ENCODE data around the gene EXOSC5.
"Not testable (repeated sequence)": the region's sequence is repeated elsewhere in the genome, so short reads cannot be mapped to it uniquely, and the experiment has no call there.

Gene EXOSC5

GRCh38 chr19:41403181-41403970 is 6.2 kb upstream of the EXOSC5 start:
- no peak for DNase-seq

DNA sequence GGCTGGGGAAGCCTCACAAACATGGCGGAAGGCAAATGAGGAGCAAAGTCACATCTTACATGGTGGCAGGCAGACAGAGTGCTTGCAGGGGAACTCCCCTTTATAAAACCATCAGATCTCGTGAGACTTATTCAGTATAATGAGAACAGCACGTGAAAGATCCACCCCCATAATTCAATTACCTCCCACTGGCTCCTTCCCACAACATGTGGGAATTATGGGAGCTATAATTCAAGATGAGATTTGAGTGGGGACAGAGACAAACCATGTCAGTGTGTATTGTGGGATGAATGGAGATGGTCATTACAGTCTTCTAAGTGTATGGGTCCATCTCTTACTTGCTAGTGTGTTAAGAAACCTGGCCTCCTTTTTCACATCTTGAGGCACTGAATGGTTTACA is 4.9 kb upstream of the EXOSC5 start:
- DNase-seq: no peak

- no peak for DNase-seq
Observed at GRCh38 chr19:41401483-41401882, 4.3 kb upstream of the EXOSC5 start.

GRCh38 chr19:41399525-41399924 is 2.4 kb upstream of the EXOSC5 start:
- DNase-seq: no peak

DNA sequence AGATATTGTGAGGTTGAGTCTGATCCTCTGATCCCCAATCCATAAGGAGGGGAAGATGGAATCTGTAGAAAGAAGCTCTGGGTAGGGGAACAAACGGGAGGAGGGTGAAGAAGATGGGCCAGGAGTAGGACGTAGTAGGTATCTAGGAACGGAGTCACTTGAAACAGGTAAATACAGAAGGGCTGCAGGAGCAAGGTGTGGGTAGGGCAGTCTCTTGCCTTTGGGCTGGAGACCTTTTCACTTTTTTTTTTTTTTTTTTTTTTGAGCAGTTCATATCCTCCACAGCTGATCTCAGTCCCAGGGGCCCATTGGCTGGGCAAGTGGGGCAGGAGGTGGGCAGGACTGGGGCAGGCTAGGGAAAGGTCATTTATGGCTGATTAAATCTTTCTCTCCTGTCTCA is 1.9 kb upstream of the EXOSC5 start:
- DNase-seq: no peak

DNA sequence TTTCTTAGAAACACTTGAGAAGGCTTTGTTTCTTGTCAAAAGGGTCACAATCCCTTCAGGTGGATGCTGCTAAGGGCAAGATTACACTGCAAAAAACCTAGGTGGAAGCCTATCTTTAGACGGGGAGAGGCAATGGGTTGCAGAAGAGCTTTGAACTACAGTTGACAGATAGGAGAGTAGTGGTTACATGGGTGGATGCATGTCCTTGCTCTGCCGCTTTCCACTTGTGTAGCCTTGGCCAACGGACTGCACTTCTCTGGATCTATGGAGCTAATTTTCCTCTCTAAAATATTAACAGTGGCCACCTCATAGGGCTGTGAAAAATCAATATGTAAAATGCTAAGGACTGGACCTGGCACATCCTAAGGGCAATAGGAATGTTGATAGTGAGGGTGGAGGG is 1.4 kb upstream of the EXOSC5 start:
- no peak for DNase-seq

GRCh38 chr19:41398050-41398418 is 875 bp upstream of the EXOSC5 start:
- no peak for DNase-seq

DNA sequence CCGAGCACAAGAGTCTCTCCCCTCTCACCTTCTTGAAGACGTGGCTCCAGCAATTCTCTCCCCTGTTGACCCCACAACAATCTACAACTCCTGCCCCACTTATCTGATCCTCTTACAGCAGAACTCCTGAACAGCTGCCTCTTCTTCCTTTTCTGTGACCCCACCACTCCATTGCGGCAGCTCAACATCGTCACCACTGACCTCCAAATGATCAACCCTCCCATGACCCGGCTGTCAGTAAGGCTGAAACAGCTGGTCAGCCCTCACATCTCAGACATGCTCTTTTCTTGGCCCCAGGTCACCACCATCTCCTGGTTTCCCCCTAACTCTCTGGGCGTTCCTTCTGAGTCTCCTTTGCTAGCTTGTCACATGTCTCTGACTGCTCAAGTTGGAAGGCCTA is 1.8 kb downstream of the EXOSC5 start:
- no peak for DNase-seq

GRCh38 chr19:41392775-41393174 is 4.4 kb downstream of the EXOSC5 start:
- DNase-seq: no peak

DNA sequence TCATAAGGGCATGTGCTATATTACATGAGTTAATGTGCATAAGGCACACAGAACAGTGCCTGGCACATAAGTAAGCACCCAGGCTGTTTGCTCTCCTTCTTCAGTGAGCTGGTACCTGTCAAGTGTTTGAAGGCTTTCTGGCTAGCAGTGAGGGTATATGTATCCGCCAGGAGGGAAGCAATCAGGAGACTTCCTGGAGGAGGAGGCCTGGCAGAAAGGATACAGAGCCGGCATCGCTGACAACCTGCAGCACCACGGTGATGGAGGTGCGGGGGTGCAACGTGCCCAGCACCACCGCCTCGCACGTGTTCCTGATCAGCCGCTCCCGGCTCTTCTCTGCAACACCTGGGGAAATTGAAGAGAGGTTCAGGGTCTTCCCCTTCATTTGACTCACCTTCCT is 5.5 kb downstream of the EXOSC5 start:
- DNase-seq: no peak

DNA sequence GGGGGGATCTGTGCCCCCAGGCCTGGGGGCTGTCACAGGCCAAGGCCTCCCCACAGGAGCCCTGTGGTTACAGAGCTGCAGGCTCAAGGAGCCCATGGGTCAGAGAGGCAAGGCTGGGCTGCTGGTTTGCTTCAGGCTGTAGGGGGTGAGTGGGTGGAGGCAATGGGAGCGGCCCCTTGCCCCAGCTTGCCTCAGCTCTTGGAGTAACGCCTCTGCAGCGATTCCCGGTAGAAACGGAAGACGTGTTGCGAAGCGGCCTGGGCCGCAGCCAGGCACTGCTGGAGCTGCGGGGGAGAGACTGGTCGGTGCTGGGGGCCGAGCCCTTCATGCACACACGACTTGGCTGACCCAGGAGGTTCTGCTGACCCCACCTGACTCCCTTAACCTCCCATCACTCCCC is 10.7 kb downstream of the EXOSC5 start:
- DNase-seq: no peak

DNA sequence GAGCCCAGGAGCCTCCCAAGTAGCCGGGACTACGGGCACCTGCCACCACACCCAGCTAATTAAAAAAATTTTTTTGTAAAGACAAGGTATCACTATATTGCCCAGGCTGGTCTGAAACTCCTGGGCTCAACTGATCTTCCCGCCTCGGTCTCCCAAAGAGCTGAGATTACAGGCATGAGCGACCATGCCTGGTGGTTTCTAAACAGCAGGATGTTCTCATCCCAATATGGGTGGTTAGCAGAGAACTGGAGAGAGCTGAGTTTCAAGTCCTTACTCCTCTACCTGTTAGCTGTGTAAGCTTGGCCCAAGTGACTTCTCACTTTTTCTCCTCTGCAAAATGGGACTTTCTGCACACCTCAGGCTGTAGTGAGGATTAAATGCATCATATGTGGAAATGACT is 12.8 kb downstream of the EXOSC5 start:
- no peak for DNase-seq

DNA sequence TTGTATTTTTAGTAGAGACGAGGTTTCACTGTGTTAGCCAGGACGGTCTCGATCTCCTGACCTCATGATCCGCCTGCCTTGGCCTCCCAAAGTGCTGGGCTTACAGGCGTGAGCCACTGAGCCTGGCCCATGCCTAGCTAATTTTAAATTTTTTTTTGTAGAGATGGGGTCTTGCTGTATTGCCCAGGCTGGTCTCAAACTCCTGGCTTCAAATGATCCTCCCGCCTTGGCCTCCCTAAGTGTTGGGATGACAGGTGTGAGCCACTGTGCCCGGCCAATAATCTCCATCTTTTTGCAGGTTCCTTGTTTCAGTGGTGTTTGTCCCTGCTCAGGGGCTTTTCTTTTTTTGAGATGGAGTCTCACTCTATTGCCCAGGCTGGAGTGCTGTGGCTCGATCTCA is 15.6 kb downstream of the EXOSC5 start:
- DNase-seq: not testable (repeated sequence)

DNA sequence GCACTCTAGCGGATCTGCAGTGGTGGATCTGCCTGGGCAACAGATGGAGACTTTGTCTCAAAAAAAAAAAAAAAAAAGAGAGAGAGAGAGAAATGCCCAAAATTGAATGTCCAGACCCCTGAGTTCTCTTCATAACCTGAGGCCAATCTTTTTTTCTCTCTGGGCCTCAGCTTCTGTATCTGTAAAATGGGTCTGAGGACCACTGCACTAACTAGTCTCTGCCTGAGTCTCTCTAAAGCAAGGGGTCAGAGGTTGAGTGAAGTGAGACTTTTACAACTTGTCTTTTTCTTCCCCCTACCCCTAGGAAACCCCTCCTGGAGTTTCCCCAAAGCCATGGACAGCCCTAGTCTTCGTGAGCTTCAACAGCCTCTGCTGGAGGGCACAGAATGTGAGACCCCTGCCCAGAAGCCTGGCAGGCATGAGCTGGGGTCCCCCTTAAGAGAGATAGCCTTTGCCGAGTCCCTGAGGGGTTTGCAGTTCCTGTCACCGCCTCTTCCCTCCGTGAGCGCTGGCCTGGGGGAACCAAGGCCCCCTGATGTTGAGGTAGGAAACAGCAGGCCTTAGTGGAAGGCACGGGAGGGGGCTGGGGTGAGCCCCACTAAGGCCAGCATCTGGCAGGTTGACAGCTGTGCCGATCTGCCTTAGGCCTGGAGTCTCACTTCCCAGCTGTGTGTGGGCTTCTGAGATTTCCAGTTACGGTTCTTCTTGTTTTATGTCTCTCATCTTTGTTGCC is 19.0 kb downstream of the EXOSC5 start:
- peak; percentile 27 for DNase-seq

DNA sequence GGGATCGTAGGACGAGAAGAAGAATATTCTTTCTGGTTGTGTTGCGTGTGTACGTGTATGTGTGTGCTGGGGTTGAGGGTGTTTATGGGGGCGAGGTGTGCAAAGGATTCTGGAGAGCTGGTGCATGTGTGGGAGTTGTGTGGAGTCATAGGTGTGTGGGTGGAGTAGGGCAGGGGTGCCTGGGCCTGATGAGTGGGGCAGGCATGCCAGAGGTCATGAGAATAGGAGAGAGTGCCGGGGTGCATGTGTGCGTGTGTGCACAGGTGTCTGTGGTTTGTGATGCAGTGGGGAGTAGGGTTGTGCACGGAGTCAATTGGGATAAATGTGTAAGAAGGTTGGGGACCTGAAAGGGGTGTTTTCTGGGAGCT is 20.2 kb downstream of the EXOSC5 start:
- DNase-seq: no peak

- DNase-seq: peak; percentile 77
Observed at GRCh38 chr19:41376241-41376997, 20.7 kb downstream of the EXOSC5 start, which contains the start of gene TMEM91. Gene TMEM91 (plus strand): TSS chr19:41376533. CDS start chr19:41378310, 1,777 bp downstream.

DNA sequence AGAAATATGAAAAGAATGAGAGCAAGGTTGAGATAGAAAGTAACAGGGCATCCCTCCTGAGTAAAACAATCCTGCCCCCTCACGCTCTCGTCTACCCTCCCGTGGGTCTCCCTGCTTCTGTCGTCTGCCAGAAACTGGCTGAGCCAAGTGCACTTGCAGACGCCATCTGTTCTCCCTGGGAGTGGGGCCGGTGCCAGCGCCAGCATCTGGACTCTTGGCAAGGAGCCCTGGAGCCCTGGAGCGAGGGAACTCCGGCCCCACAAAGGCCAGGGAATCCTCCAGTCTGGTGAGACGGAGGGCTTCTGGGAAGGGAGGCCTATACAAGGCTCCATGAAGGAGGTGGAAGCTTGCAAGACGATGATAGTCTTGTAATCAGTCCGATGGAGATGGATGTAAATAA is 23.2 kb downstream of the EXOSC5 start:
- peak; percentile 85 for DNase-seq

- no peak for DNase-seq
Observed at GRCh38 chr19:41372501-41372900, 24.7 kb downstream of the EXOSC5 start.

- DNase-seq: no peak
Observed at GRCh38 chr19:41371541-41371940, 25.6 kb downstream of the EXOSC5 start.

GRCh38 chr19:41371119-41371518 is 26.0 kb downstream of the EXOSC5 start:
- not testable (repeated sequence) for DNase-seq

DNA sequence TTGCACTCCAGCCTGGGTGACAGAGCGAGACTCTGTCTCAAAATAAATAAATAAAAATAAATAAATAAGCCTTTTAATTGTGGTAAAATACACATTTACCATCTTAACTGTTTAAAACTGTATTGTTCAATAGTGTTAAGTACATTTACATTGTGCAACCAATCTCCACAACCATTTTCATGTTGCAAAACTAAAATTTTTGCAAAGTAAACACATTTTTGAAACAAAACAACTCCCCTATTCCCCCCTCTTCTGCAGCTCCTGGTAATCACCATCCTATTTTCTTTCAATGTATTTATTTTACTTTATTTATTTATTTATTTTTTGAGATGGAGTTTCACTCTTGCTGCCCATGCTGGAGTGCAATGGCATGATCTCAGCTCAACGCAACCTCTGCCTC is 27.4 kb downstream of the EXOSC5 start:
- DNase-seq: no peak

- DNase-seq: no peak
Observed at GRCh38 chr19:41367848-41368301, 29.3 kb downstream of the EXOSC5 start.

DNA sequence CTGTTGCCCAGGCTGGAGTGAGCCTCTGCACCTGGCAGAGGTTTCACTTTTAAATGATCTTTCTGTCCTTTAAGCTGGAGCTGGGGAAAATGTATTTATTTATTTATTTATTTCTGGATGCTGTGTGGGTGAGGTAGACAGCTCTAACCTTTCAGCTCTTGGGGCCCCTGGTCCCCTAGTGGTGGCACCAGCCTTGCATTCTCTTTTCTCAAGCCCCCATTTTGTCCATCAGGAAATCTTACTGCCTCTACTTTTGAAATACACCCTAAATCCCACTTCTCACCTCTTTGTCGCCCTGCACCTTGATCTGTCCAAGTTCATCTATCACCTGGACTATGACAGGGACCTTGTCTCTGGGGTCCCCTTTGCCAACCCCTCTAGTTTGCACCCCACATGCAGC is 31.1 kb downstream of the EXOSC5 start:
- no peak for DNase-seq

Measured in eye (tissue), 1 donor.